Epithelial cell of proximal tubule (primary cell): ENCODE results near the gene OSBP2. TPM values are rescaled to one million over a fixed set of nuclear protein-coding genes. Genes with fewer than 3 reads are reported as not detected.

ENCODE experiments used
- DNase-seq: peaks from one replicate; pipeline ENCODE4 v3.0.0-alpha.2; 2011; ENCODE audit warnings: low read depth
- H3K4me3 ChIP-seq: 2 replicates; pipeline ENCODE4 v1.5.1; 2011; ENCODE audit warnings: low read depth, mild to moderate bottlenecking, low read length
- CTCF ChIP-seq: conservative IDR thresholded peaks from 2 replicates; pipeline ENCODE4 v1.5.1; 2012; ENCODE audit warnings: low read depth, mild to moderate bottlenecking, low read length
- total RNA-seq: library from RNA; depleted of rRNA; stranded (reverse); fragments of >200 nt; gene quantifications from 2 replicates; pipeline ENCODE4 v1.2.3, GENCODE V29; 2015

OSBP2 gene
- total RNA-seq, 1 donor from 2014 or later: 1.3 TPM

GRCh38 chr22:30751529-30751928, 56.9 kb downstream of the OSBP2 start:
- no peak overlapping the region for H3K4me3 ChIP-seq
- no peak for DNase-seq
- no peak for TF ChIP-seq CTCF

- TF ChIP-seq CTCF: no peak
- no peak overlapping the region for H3K4me3 ChIP-seq
- no peak for DNase-seq
These were observed 58.1 kb downstream of the OSBP2 start for GRCh38 chr22:30752771-30753170.

- DNase-seq: no peak
- no peak for TF ChIP-seq CTCF
- no peak overlapping the region for H3K4me3 ChIP-seq
These were observed 59.0 kb downstream of the OSBP2 start for GRCh38 chr22:30753701-30754100.

- TF ChIP-seq CTCF: no peak
- DNase-seq: no peak
- H3K4me3 ChIP-seq: no peak overlapping the region
These were observed 59.8 kb downstream of the OSBP2 start for GRCh38 chr22:30754521-30754920.

GRCh38 chr22:30754971-30755758, 60.5 kb downstream of the OSBP2 start:
- no peak overlapping the region for H3K4me3 ChIP-seq
- TF ChIP-seq CTCF: peak; percentile 90
- DNase-seq: peak; percentile 31

- H3K4me3 ChIP-seq: no peak overlapping the region
- no peak for DNase-seq
- no peak for TF ChIP-seq CTCF
These were observed 61.1 kb downstream of the OSBP2 start for GRCh38 chr22:30755759-30756124.
